ENCODE results near the gene TAF5. TPM values are rescaled to one million over a fixed set of nuclear protein-coding genes. Genes with fewer than 3 reads are reported as not detected.
A peak's percentile ranks its signal among the peaks of the same experiment; 100 is the strongest.
"Not testable (repeated sequence)": the region's sequence is repeated elsewhere in the genome, so short reads cannot be mapped to it uniquely, and the experiment has no call there.

TAF5 gene
- total and polyA plus RNA-seq, 2 donors, result 5.1 to 9.4 TPM

GRCh38 chr10:103354567-103354966 is 13.2 kb upstream of the TAF5 start:
- H3K27ac ChIP-seq (ENCODE audit: low read depth in 1 of 2, low read length in 1 of 2); H3K9me3 ChIP-seq (ENCODE audit: control insufficient read depth in 2 of 2, insufficient read depth in 1 of 2, low read length in 1 of 2); H3K4me1 ChIP-seq (ENCODE audit: control insufficient read depth in 2 of 2, insufficient read depth in 2 of 2, low read length in 2 of 2); H3K4me3 ChIP-seq (ENCODE audit: low read length in 2 of 2); H3K36me3 ChIP-seq (ENCODE audit: control insufficient read depth in 2 of 2, insufficient read depth in 2 of 2, low read length in 1 of 2); DNase-seq (ENCODE audit: low read depth in 6 of 9, low spot score in 9 of 9); H3K27me3 ChIP-seq (ENCODE audit: control insufficient read depth in 2 of 2, insufficient read depth in 1 of 2, low read length in 1 of 2): not testable (repeated sequence)
- 98% methylated on average over 4 of the region's 4 CpGs for whole genome bisulfite sequencing

- DNase-seq (ENCODE audit: low read depth in 6 of 9, low spot score in 9 of 9), result no peak
- Histone ChIP-seq H3K36me3 (ENCODE audit: control insufficient read depth in 2 of 2, insufficient read depth in 2 of 2, low read length in 1 of 2) (no peaks in the 10 kb centered on the region), H3K4me3 (ENCODE audit: low read length in 2 of 2) (no peak overlapping the region), H3K27ac (ENCODE audit: low read depth in 1 of 2, low read length in 1 of 2) (no peak overlapping the region), H3K27me3 (ENCODE audit: control insufficient read depth in 2 of 2, insufficient read depth in 1 of 2, low read length in 1 of 2) (no peaks in the 10 kb centered on the region), H3K4me1 (ENCODE audit: control insufficient read depth in 2 of 2, insufficient read depth in 2 of 2, low read length in 2 of 2) (no peaks in the 10 kb centered on the region), H3K9me3 (ENCODE audit: control insufficient read depth in 2 of 2, insufficient read depth in 1 of 2, low read length in 1 of 2) (no peaks in the 10 kb centered on the region)
- 94% methylated on average over 5 of the region's 5 CpGs for WGBS
Observed at GRCh38 chr10:103355906-103356599, 11.7 kb upstream of the TAF5 start.

- not testable (repeated sequence) for H3K4me1 ChIP-seq (ENCODE audit: control insufficient read depth in 2 of 2, insufficient read depth in 2 of 2, low read length in 2 of 2); H3K27ac ChIP-seq (ENCODE audit: low read depth in 1 of 2, low read length in 1 of 2); DNase-seq (ENCODE audit: low read depth in 6 of 9, low spot score in 9 of 9); H3K4me3 ChIP-seq (ENCODE audit: low read length in 2 of 2); H3K27me3 ChIP-seq (ENCODE audit: control insufficient read depth in 2 of 2, insufficient read depth in 1 of 2, low read length in 1 of 2); H3K36me3 ChIP-seq (ENCODE audit: control insufficient read depth in 2 of 2, insufficient read depth in 2 of 2, low read length in 1 of 2); H3K9me3 ChIP-seq (ENCODE audit: control insufficient read depth in 2 of 2, insufficient read depth in 1 of 2, low read length in 1 of 2)
- 98% methylated on average over 4 of the region's 4 CpGs for WGBS
Observed at GRCh38 chr10:103359493-103359892, 8.3 kb upstream of the TAF5 start.

GRCh38 chr10:103360791-103361190 is 7.0 kb upstream of the TAF5 start:
- H3K4me3 ChIP-seq (ENCODE audit: low read length in 2 of 2); DNase-seq (ENCODE audit: low read depth in 6 of 9, low spot score in 9 of 9); H3K27ac ChIP-seq (ENCODE audit: low read depth in 1 of 2, low read length in 1 of 2); H3K9me3 ChIP-seq (ENCODE audit: control insufficient read depth in 2 of 2, insufficient read depth in 1 of 2, low read length in 1 of 2); H3K36me3 ChIP-seq (ENCODE audit: control insufficient read depth in 2 of 2, insufficient read depth in 2 of 2, low read length in 1 of 2); H3K4me1 ChIP-seq (ENCODE audit: control insufficient read depth in 2 of 2, insufficient read depth in 2 of 2, low read length in 2 of 2); H3K27me3 ChIP-seq (ENCODE audit: control insufficient read depth in 2 of 2, insufficient read depth in 1 of 2, low read length in 1 of 2): not testable (repeated sequence)
- 97% methylated on average over 9 of the region's 9 CpGs for WGBS

GRCh38 chr10:103367379-103367781 is 396 bp upstream of the TAF5 start:
- Histone ChIP-seq H3K36me3 (ENCODE audit: control insufficient read depth in 2 of 2, insufficient read depth in 2 of 2, low read length in 1 of 2) (no peaks in the 10 kb centered on the region), H3K9me3 (ENCODE audit: control insufficient read depth in 2 of 2, insufficient read depth in 1 of 2, low read length in 1 of 2) (no peaks in the 10 kb centered on the region), H3K4me1 (ENCODE audit: control insufficient read depth in 2 of 2, insufficient read depth in 2 of 2, low read length in 2 of 2) (peaks cover 2 to 11% of the 10 kb centered on the region in 2 donors), H3K4me3 (ENCODE audit: low read length in 2 of 2) (peak overlapping the region; percentile 71 to 89), H3K27me3 (ENCODE audit: control insufficient read depth in 2 of 2, insufficient read depth in 1 of 2, low read length in 1 of 2) (no peaks in the 10 kb centered on the region), H3K27ac (ENCODE audit: low read depth in 1 of 2, low read length in 1 of 2) (peak overlapping the region; percentile 90 to 97)
- peak in 1 of 9 donors; percentile 7 for DNase-seq (ENCODE audit: low read depth in 6 of 9, low spot score in 9 of 9)
- 66% methylated on average over 10 of the region's 10 CpGs for WGBS

GRCh38 chr10:103373544-103373943 is 5.8 kb downstream of the TAF5 start:
- H3K27ac ChIP-seq (ENCODE audit: low read depth in 1 of 2, low read length in 1 of 2), result peak overlapping the region in 1 of 2 donors; percentile 58
- DNase-seq (ENCODE audit: low read depth in 6 of 9, low spot score in 9 of 9), result peak in 5 of 9 donors; percentile 30 to 63 (median 40)
- H3K36me3 ChIP-seq (ENCODE audit: control insufficient read depth in 2 of 2, insufficient read depth in 2 of 2, low read length in 1 of 2), result peaks cover 28 to 29% of the 10 kb centered on the region in 2 donors
- 27% methylated on average over 3 of the region's 3 CpGs for WGBS
- no peak overlapping the region for H3K4me3 ChIP-seq (ENCODE audit: low read length in 2 of 2)
- no peaks in the 10 kb centered on the region for H3K27me3 ChIP-seq (ENCODE audit: control insufficient read depth in 2 of 2, insufficient read depth in 1 of 2, low read length in 1 of 2)
- H3K4me1 ChIP-seq (ENCODE audit: control insufficient read depth in 2 of 2, insufficient read depth in 2 of 2, low read length in 2 of 2), result peaks cover 7 to 26% of the 10 kb centered on the region in 2 donors
- H3K9me3 ChIP-seq (ENCODE audit: control insufficient read depth in 2 of 2, insufficient read depth in 1 of 2, low read length in 1 of 2), result no peaks in the 10 kb centered on the region

GRCh38 chr10:103374263-103374662 is 6.5 kb downstream of the TAF5 start:
- 92% methylated on average over 5 of the region's 5 CpGs for WGBS
- no peak overlapping the region for H3K27ac ChIP-seq (ENCODE audit: low read depth in 1 of 2, low read length in 1 of 2)
- H3K27me3 ChIP-seq (ENCODE audit: control insufficient read depth in 2 of 2, insufficient read depth in 1 of 2, low read length in 1 of 2), result no peaks in the 10 kb centered on the region
- H3K36me3 ChIP-seq (ENCODE audit: control insufficient read depth in 2 of 2, insufficient read depth in 2 of 2, low read length in 1 of 2), result peaks cover 28 to 36% of the 10 kb centered on the region in 2 donors
- peaks cover 7 to 20% of the 10 kb centered on the region in 2 donors for H3K4me1 ChIP-seq (ENCODE audit: control insufficient read depth in 2 of 2, insufficient read depth in 2 of 2, low read length in 2 of 2)
- H3K9me3 ChIP-seq (ENCODE audit: control insufficient read depth in 2 of 2, insufficient read depth in 1 of 2, low read length in 1 of 2), result no peaks in the 10 kb centered on the region
- H3K4me3 ChIP-seq (ENCODE audit: low read length in 2 of 2), result no peak overlapping the region
- DNase-seq (ENCODE audit: low read depth in 6 of 9, low spot score in 9 of 9), result peak in 1 of 9 donors; percentile 22

GRCh38 chr10:103382769-103383168 is 15.0 kb downstream of the TAF5 start:
- peaks cover 37 to 66% of the 10 kb centered on the region in 2 donors for H3K36me3 ChIP-seq (ENCODE audit: control insufficient read depth in 2 of 2, insufficient read depth in 2 of 2, low read length in 1 of 2)
- 98% methylated on average over 5 of the region's 5 CpGs for WGBS
- no peaks in the 10 kb centered on the region for H3K27me3 ChIP-seq (ENCODE audit: control insufficient read depth in 2 of 2, insufficient read depth in 1 of 2, low read length in 1 of 2)
- H3K27ac ChIP-seq (ENCODE audit: low read depth in 1 of 2, low read length in 1 of 2), result no peak overlapping the region
- no peak for DNase-seq (ENCODE audit: low read depth in 6 of 9, low spot score in 9 of 9)
- H3K4me1 ChIP-seq (ENCODE audit: control insufficient read depth in 2 of 2, insufficient read depth in 2 of 2, low read length in 2 of 2), result no peaks in the 10 kb centered on the region
- H3K4me3 ChIP-seq (ENCODE audit: low read length in 2 of 2), result no peak overlapping the region
- H3K9me3 ChIP-seq (ENCODE audit: control insufficient read depth in 2 of 2, insufficient read depth in 1 of 2, low read length in 1 of 2), result no peaks in the 10 kb centered on the region

- H3K27ac ChIP-seq (ENCODE audit: low read depth in 1 of 2, low read length in 1 of 2), result no peak overlapping the region
- peaks cover 18 to 20% of the 10 kb centered on the region in 2 donors for H3K4me1 ChIP-seq (ENCODE audit: control insufficient read depth in 2 of 2, insufficient read depth in 2 of 2, low read length in 2 of 2)
- no peak for DNase-seq (ENCODE audit: low read depth in 6 of 9, low spot score in 9 of 9)
- 95% methylated on average over 14 of the region's 14 CpGs for WGBS
- H3K36me3 ChIP-seq (ENCODE audit: control insufficient read depth in 2 of 2, insufficient read depth in 2 of 2, low read length in 1 of 2), result peaks cover 15 to 29% of the 10 kb centered on the region in 2 donors
- H3K4me3 ChIP-seq (ENCODE audit: low read length in 2 of 2), result no peak overlapping the region
- H3K9me3 ChIP-seq (ENCODE audit: control insufficient read depth in 2 of 2, insufficient read depth in 1 of 2, low read length in 1 of 2), result no peaks in the 10 kb centered on the region
- no peaks in the 10 kb centered on the region for H3K27me3 ChIP-seq (ENCODE audit: control insufficient read depth in 2 of 2, insufficient read depth in 1 of 2, low read length in 1 of 2)
Observed at GRCh38 chr10:103394180-103394579, 26.4 kb downstream of the TAF5 start.

All from thymus (tissue), 11 donors.